Measurements from ENCODE around the gene CCDC185.

The CCDC185 gene

GRCh38 chr1:223417444-223417843 lies 24.2 kb downstream of the CCDC185 start:
- H4K8ac ChIP-seq (ENCODE audit: low read depth, low read length): no peak overlapping the region
- no peak overlapping the region for H3K9ac ChIP-seq (ENCODE audit: low read depth, low read length, poor library complexity)
- no peak overlapping the region for H3K18ac ChIP-seq (ENCODE audit: low read length)
- no peaks in the 10 kb centered on the region for H3K9me3 ChIP-seq (replicated peaks in 1 of 2; ENCODE audit: control insufficient read depth in 2 of 2, insufficient read depth in 1 of 2, low read depth in 1 of 2, low read length in 2 of 2)
- no peak overlapping the region for H3K4me2 ChIP-seq (ENCODE audit: insufficient read depth, low read length, poor library complexity, severe bottlenecking)
- no peak overlapping the region for H2AK5ac ChIP-seq (ENCODE audit: low read depth, low read length)
- H2AFZ ChIP-seq (ENCODE audit: low read length): no peak overlapping the region
- H2BK120ac ChIP-seq (ENCODE audit: low read depth, low read length): no peak overlapping the region
- no peak overlapping the region for H4K91ac ChIP-seq (ENCODE audit: low read depth, low read length, poor library complexity)
- H3K14ac ChIP-seq (ENCODE audit: low read length): no peak overlapping the region
- no peaks in the 10 kb centered on the region for H3K4me1 ChIP-seq (ENCODE audit: control insufficient read depth in 2 of 2, insufficient read depth in 1 of 2, low read depth in 1 of 2, low read length in 2 of 2)
- no peak overlapping the region for H2BK5ac ChIP-seq (ENCODE audit: low read length)
- no CpG with 5 or more reads among the region's 2 CpGs for WGBS, 2 donors (ENCODE audit: extremely low coverage in 2 of 2, insufficient read length in 2 of 2, insufficient replicate concordance in 1 of 2)
- no peak overlapping the region for H3K4ac ChIP-seq (ENCODE audit: low read length)
- H2BK15ac ChIP-seq (ENCODE audit: low read length): no peak overlapping the region
- H2BK12ac ChIP-seq (ENCODE audit: low read length): no peak overlapping the region
- no peaks in the 10 kb centered on the region for H3K36me3 ChIP-seq (replicated peaks in 1 of 2; ENCODE audit: control insufficient read depth in 2 of 2, insufficient read depth in 2 of 2, low read length in 2 of 2)
- no peak overlapping the region for H3K23ac ChIP-seq (ENCODE audit: low read depth, low read length, poor library complexity)
- no peak overlapping the region for H3K4me3 ChIP-seq (ENCODE audit: low read length in 2 of 2)
- DNase-seq (ENCODE audit: low spot score): no peak
- H3K27ac ChIP-seq (replicated peaks; ENCODE audit: low read length): no peak overlapping the region
- no peaks in the 10 kb centered on the region for H3K27me3 ChIP-seq (ENCODE audit: control insufficient read depth in 3 of 3, insufficient read depth in 3 of 3, low read depth in 1 of 3, low read length in 3 of 3)
- H3K79me1 ChIP-seq (ENCODE audit: low read depth, low read length): no peaks in the 10 kb centered on the region

DNA sequence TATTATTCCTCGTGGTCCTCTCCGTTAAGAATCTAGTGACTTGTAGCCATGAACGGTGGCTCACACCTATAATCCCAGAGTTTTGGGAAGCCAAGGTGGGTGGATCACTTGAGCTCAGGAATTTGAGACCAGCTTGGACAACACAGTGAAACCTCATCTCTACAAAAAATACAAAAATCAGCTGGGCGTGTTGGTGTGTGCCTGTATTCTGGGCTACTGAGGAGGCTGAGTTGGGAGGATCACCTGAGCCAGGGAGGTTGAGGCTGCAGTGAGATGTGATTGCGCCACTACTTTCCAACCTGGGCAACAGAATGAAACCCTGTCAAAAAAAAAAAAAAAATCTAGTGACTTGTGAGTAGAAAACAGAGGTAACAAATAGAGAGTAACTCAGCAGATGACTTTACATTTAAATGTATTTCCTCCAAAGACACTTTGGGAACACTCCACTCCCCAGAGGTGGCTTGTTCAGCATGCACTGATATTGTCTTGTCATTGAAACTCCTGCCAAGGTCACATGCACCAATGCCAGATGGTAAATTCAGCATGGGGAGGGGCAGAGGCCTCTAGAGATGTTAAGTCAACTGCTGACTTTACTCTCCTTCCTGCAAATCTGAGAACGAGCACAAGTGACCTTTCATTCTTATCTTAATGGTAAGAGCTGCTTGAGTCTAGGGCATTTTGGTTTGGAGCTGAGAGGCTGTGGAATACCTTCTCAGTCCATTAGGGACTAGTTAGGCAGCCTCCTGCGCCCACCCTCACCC lies 24.9 kb downstream of the CCDC185 start:
- Histone ChIP-seq H3K4me2 (ENCODE audit: insufficient read depth, low read length, poor library complexity, severe bottlenecking) (no peak overlapping the region), H3K9ac (ENCODE audit: low read depth, low read length, poor library complexity) (no peak overlapping the region), H3K79me1 (ENCODE audit: low read depth, low read length) (no peaks in the 10 kb centered on the region), H2BK15ac (ENCODE audit: low read length) (no peak overlapping the region), H4K91ac (ENCODE audit: low read depth, low read length, poor library complexity) (no peak overlapping the region), H3K23ac (ENCODE audit: low read depth, low read length, poor library complexity) (no peak overlapping the region), H2AK5ac (ENCODE audit: low read depth, low read length) (no peak overlapping the region), H2BK12ac (ENCODE audit: low read length) (no peak overlapping the region), H2BK120ac (ENCODE audit: low read depth, low read length) (no peak overlapping the region), H2AFZ (ENCODE audit: low read length) (no peak overlapping the region), H3K4me3 (ENCODE audit: low read length in 2 of 2) (no peak overlapping the region), H3K4me1 (ENCODE audit: control insufficient read depth in 2 of 2, insufficient read depth in 1 of 2, low read depth in 1 of 2, low read length in 2 of 2) (no peaks in the 10 kb centered on the region), H3K27ac (replicated peaks; ENCODE audit: low read length) (no peak overlapping the region), H3K14ac (ENCODE audit: low read length) (no peak overlapping the region), H4K8ac (ENCODE audit: low read depth, low read length) (no peak overlapping the region), H3K27me3 (ENCODE audit: control insufficient read depth in 3 of 3, insufficient read depth in 3 of 3, low read depth in 1 of 3, low read length in 3 of 3) (no peaks in the 10 kb centered on the region), H3K9me3 (replicated peaks in 1 of 2; ENCODE audit: control insufficient read depth in 2 of 2, insufficient read depth in 1 of 2, low read depth in 1 of 2, low read length in 2 of 2) (no peaks in the 10 kb centered on the region), H3K36me3 (replicated peaks in 1 of 2; ENCODE audit: control insufficient read depth in 2 of 2, insufficient read depth in 2 of 2, low read length in 2 of 2) (no peaks in the 10 kb centered on the region), H2BK5ac (ENCODE audit: low read length) (no peak overlapping the region), H3K18ac (ENCODE audit: low read length) (no peak overlapping the region), H3K4ac (ENCODE audit: low read length) (no peak overlapping the region)
- no peak for DNase-seq (ENCODE audit: low spot score)
- WGBS, 2 donors (ENCODE audit: extremely low coverage in 2 of 2, insufficient read length in 2 of 2, insufficient replicate concordance in 1 of 2): no CpG with 5 or more reads among the region's 7 CpGs

DNA sequence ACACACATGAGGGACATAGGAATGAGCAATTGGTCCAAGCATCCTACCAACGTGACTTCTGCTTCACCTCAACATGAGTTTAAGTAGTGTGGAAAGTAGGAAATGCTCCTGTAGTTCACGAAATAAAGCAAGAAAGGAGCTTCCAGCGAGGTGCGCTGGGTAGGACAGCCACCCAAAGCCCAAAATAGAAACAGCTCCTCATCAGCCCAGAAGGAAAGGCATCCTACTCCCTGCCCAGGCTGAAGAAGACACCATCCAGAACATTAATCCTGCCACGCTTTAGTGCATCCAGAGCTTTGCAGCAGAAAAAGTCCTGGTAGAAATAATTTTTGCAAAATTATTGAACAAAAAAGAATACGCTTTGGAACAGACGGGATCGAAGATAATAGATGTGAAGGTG lies 25.9 kb downstream of the CCDC185 start:
- Histone ChIP-seq H3K36me3 (replicated peaks in 1 of 2; ENCODE audit: control insufficient read depth in 2 of 2, insufficient read depth in 2 of 2, low read length in 2 of 2) (no peaks in the 10 kb centered on the region), H3K14ac (ENCODE audit: low read length) (no peak overlapping the region), H2BK12ac (ENCODE audit: low read length) (no peak overlapping the region), H3K4me2 (ENCODE audit: insufficient read depth, low read length, poor library complexity, severe bottlenecking) (no peak overlapping the region), H3K27ac (replicated peaks; ENCODE audit: low read length) (no peak overlapping the region), H2AFZ (ENCODE audit: low read length) (no peak overlapping the region), H2BK120ac (ENCODE audit: low read depth, low read length) (no peak overlapping the region), H3K9me3 (replicated peaks in 1 of 2; ENCODE audit: control insufficient read depth in 2 of 2, insufficient read depth in 1 of 2, low read depth in 1 of 2, low read length in 2 of 2) (no peaks in the 10 kb centered on the region), H4K8ac (ENCODE audit: low read depth, low read length) (no peak overlapping the region), H3K9ac (ENCODE audit: low read depth, low read length, poor library complexity) (no peak overlapping the region), H3K27me3 (ENCODE audit: control insufficient read depth in 3 of 3, insufficient read depth in 3 of 3, low read depth in 1 of 3, low read length in 3 of 3) (no peaks in the 10 kb centered on the region), H3K4me3 (ENCODE audit: low read length in 2 of 2) (no peak overlapping the region), H4K91ac (ENCODE audit: low read depth, low read length, poor library complexity) (no peak overlapping the region), H3K79me1 (ENCODE audit: low read depth, low read length) (no peaks in the 10 kb centered on the region), H3K4ac (ENCODE audit: low read length) (no peak overlapping the region), H2BK15ac (ENCODE audit: low read length) (no peak overlapping the region), H3K18ac (ENCODE audit: low read length) (no peak overlapping the region), H3K23ac (ENCODE audit: low read depth, low read length, poor library complexity) (no peak overlapping the region), H2BK5ac (ENCODE audit: low read length) (no peak overlapping the region), H2AK5ac (ENCODE audit: low read depth, low read length) (no peak overlapping the region), H3K4me1 (ENCODE audit: control insufficient read depth in 2 of 2, insufficient read depth in 1 of 2, low read depth in 1 of 2, low read length in 2 of 2) (no peaks in the 10 kb centered on the region)
- no CpG with 5 or more reads among the region's 8 CpGs for WGBS, 2 donors (ENCODE audit: extremely low coverage in 2 of 2, insufficient read length in 2 of 2, insufficient replicate concordance in 1 of 2)
- no peak for DNase-seq (ENCODE audit: low spot score)

DNA sequence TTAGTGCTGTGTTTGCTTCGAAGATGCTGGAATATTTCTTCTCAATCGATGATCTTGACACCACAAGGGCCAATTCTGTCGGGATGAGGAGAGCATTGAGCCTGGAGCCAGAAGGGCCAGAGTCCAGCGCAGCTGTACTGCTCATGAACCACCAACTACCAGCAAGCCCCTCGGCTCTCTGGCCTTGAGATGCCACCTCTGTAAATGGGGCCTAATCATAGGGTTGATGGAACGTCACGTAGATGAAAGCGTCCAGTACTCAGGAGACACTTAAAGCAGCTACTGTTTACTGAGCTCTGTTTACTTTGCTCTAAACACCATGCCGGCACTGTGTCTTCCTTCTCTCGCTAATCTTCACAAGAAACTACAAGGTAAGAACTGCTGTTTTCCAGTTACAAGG lies 26.3 kb downstream of the CCDC185 start:
- Histone ChIP-seq H2AFZ (ENCODE audit: low read length) (no peak overlapping the region), H2AK5ac (ENCODE audit: low read depth, low read length) (no peak overlapping the region), H3K36me3 (replicated peaks in 1 of 2; ENCODE audit: control insufficient read depth in 2 of 2, insufficient read depth in 2 of 2, low read length in 2 of 2) (no peaks in the 10 kb centered on the region), H3K4me1 (ENCODE audit: control insufficient read depth in 2 of 2, insufficient read depth in 1 of 2, low read depth in 1 of 2, low read length in 2 of 2) (no peaks in the 10 kb centered on the region), H3K23ac (ENCODE audit: low read depth, low read length, poor library complexity) (no peak overlapping the region), H2BK5ac (ENCODE audit: low read length) (no peak overlapping the region), H3K79me1 (ENCODE audit: low read depth, low read length) (no peaks in the 10 kb centered on the region), H3K4ac (ENCODE audit: low read length) (no peak overlapping the region), H3K27me3 (ENCODE audit: control insufficient read depth in 3 of 3, insufficient read depth in 3 of 3, low read depth in 1 of 3, low read length in 3 of 3) (no peaks in the 10 kb centered on the region), H4K8ac (ENCODE audit: low read depth, low read length) (no peak overlapping the region), H3K9ac (ENCODE audit: low read depth, low read length, poor library complexity) (no peak overlapping the region), H2BK12ac (ENCODE audit: low read length) (no peak overlapping the region), H3K14ac (ENCODE audit: low read length) (no peak overlapping the region), H3K9me3 (replicated peaks in 1 of 2; ENCODE audit: control insufficient read depth in 2 of 2, insufficient read depth in 1 of 2, low read depth in 1 of 2, low read length in 2 of 2) (no peaks in the 10 kb centered on the region), H3K4me3 (ENCODE audit: low read length in 2 of 2) (no peak overlapping the region), H3K18ac (ENCODE audit: low read length) (no peak overlapping the region), H3K4me2 (ENCODE audit: insufficient read depth, low read length, poor library complexity, severe bottlenecking) (no peak overlapping the region), H2BK15ac (ENCODE audit: low read length) (no peak overlapping the region), H4K91ac (ENCODE audit: low read depth, low read length, poor library complexity) (no peak overlapping the region), H3K27ac (replicated peaks; ENCODE audit: low read length) (no peak overlapping the region), H2BK120ac (ENCODE audit: low read depth, low read length) (no peak overlapping the region)
- WGBS, 2 donors (ENCODE audit: extremely low coverage in 2 of 2, insufficient read length in 2 of 2, insufficient replicate concordance in 1 of 2): no CpG with 5 or more reads among the region's 10 CpGs
- no peak for DNase-seq (ENCODE audit: low spot score)

All from neuronal stem cell (in vitro differentiated cells).